Mucosa of descending colon (tissue), 3 donors: ENCODE data around the gene TRIM51. TPM values are rescaled to one million over a fixed set of nuclear protein-coding genes. Genes with fewer than 3 reads are reported as not detected.

Experiments
- total RNA-seq, 3 donors: library from RNA; stranded (reverse); fragmentation: NEBNext Ultra II Directional in 2 of 3; extraction: Animal tissue kit (Norgen Biotek cat#: 25700) in 2 of 3; gene quantifications; one replicate each; pipeline versions ENCODE4 v1.2.1 to v1.2.4, GENCODE V29; 2021 to 2023
- donor health status: DM: no; HTN: no; CAD: no; lungs with moderate emphysema.
- donor health status: DM: no; HTN: no; CAD: no.
- donor health status: DM: no; HTN: yes; CAD: no.

Gene TRIM51
- total RNA-seq, 3 donors from 2014 or later = not detected

Other genes with a start within 250 kb of the TRIM51 start
- gene OR4P4, start 248.2 kb upstream of the TRIM51 start, total RNA-seq = not detected
- not detected for gene OR4S2, start 235.0 kb upstream of the TRIM51 start, total RNA-seq
- gene OR4C6, start 221.1 kb upstream of the TRIM51 start, total RNA-seq = not detected
- not detected for gene OR5D13, start 109.9 kb upstream of the TRIM51 start, total RNA-seq
- not detected for gene OR5D14, start 87.7 kb upstream of the TRIM51 start, total RNA-seq
- gene OR5L1, start 71.9 kb upstream of the TRIM51 start, total RNA-seq = not detected
- gene OR5D18, start 63.7 kb upstream of the TRIM51 start, total RNA-seq = not detected
- not detected for gene OR5L2, start 56.1 kb upstream of the TRIM51 start, total RNA-seq
- not detected for gene OR5D16, start 44.5 kb upstream of the TRIM51 start, total RNA-seq
- gene OR5W2, start 31.3 kb downstream of the TRIM51 start, total RNA-seq = not detected
- not detected for gene OR5I1, start 53.1 kb downstream of the TRIM51 start, total RNA-seq
- not detected for gene OR10AG1, start 86.6 kb downstream of the TRIM51 start, total RNA-seq
- gene OR5F1, start 111.3 kb downstream of the TRIM51 start, total RNA-seq = not detected
- gene OR5AS1, start 144.4 kb downstream of the TRIM51 start, total RNA-seq = not detected
- not detected for gene OR8I2, start 210.0 kb downstream of the TRIM51 start, total RNA-seq
- gene OR8H2, start 220.4 kb downstream of the TRIM51 start, total RNA-seq = not detected
- gene OR8H3, start 239.1 kb downstream of the TRIM51 start, total RNA-seq = not detected